ENCODE results near the gene SLC37A3.
"Not testable (repeated sequence)": the region's sequence is repeated elsewhere in the genome, so short reads cannot be mapped to it uniquely, and the experiment has no call there.

SLC37A3 gene

DNA sequence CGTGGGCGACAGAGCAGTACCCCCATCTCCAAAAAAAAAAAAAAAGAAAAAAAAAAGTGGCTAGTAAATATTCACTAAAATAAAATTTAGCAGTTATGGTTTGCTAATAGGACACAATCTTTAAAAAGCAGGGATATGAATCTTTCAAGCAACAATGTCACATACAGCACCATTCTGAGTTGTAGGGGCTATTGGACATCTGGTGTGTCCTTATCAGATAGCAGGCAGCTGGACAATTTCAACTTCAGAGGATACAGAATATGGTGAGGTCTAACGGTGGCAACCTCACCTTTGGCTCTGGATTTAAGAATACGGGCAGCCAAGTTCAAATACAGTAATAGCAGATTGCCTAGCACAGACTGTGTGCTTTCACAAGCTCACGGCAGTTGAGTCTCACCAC lies 51.1 kb downstream of the SLC37A3 start:
- H3K27ac Mint-ChIP-seq, result no peak overlapping the region
- peaks cover 16% of the 10 kb centered on the region for H3K4me1 Mint-ChIP-seq (ENCODE audit: low read depth)
- H3K4me3 Mint-ChIP-seq, result no peak overlapping the region
- H3K36me3 Mint-ChIP-seq (ENCODE audit: low read depth), result peaks cover 58% of the 10 kb centered on the region
- H3K9me3 Mint-ChIP-seq, result no peaks in the 10 kb centered on the region
- no peaks in the 10 kb centered on the region for H3K27me3 Mint-ChIP-seq (ENCODE audit: low read depth)

GRCh38 chr7:140345426-140345825 lies 52.9 kb downstream of the SLC37A3 start:
- H3K27ac Mint-ChIP-seq, result no peak overlapping the region
- H3K36me3 Mint-ChIP-seq (ENCODE audit: low read depth), result peaks cover 58% of the 10 kb centered on the region
- peaks cover 14% of the 10 kb centered on the region for H3K4me1 Mint-ChIP-seq (ENCODE audit: low read depth)
- H3K9me3 Mint-ChIP-seq, result no peaks in the 10 kb centered on the region
- H3K27me3 Mint-ChIP-seq (ENCODE audit: low read depth), result no peaks in the 10 kb centered on the region
- no peak overlapping the region for H3K4me3 Mint-ChIP-seq

- H3K36me3 Mint-ChIP-seq (ENCODE audit: low read depth), result peaks cover 40% of the 10 kb centered on the region
- H3K27ac Mint-ChIP-seq, result no peak overlapping the region
- peaks cover 3% of the 10 kb centered on the region for H3K4me1 Mint-ChIP-seq (ENCODE audit: low read depth)
- H3K4me3 Mint-ChIP-seq, result no peak overlapping the region
- H3K9me3 Mint-ChIP-seq, result no peaks in the 10 kb centered on the region
- no peaks in the 10 kb centered on the region for H3K27me3 Mint-ChIP-seq (ENCODE audit: low read depth)
Observed at GRCh38 chr7:140342727-140343514, 55.4 kb downstream of the SLC37A3 start.

GRCh38 chr7:140338959-140339358 lies 59.4 kb downstream of the SLC37A3 start:
- not testable (repeated sequence) for H3K9me3 Mint-ChIP-seq; H3K4me3 Mint-ChIP-seq; H3K27ac Mint-ChIP-seq; H3K27me3 Mint-ChIP-seq (ENCODE audit: low read depth); H3K4me1 Mint-ChIP-seq (ENCODE audit: low read depth)
- H3K36me3 Mint-ChIP-seq (ENCODE audit: low read depth), result peaks cover 46% of the 10 kb centered on the region

GRCh38 chr7:140334341-140335057 lies 63.8 kb downstream of the SLC37A3 start:
- Mint-ChIP-seq H3K4me3 (no peak overlapping the region), H3K9me3 (no peaks in the 10 kb centered on the region), H3K36me3 (ENCODE audit: low read depth) (peaks cover 20% of the 10 kb centered on the region), H3K27ac (no peak overlapping the region), H3K4me1 (ENCODE audit: low read depth) (peaks cover 2% of the 10 kb centered on the region), H3K27me3 (ENCODE audit: low read depth) (no peaks in the 10 kb centered on the region)

DNA sequence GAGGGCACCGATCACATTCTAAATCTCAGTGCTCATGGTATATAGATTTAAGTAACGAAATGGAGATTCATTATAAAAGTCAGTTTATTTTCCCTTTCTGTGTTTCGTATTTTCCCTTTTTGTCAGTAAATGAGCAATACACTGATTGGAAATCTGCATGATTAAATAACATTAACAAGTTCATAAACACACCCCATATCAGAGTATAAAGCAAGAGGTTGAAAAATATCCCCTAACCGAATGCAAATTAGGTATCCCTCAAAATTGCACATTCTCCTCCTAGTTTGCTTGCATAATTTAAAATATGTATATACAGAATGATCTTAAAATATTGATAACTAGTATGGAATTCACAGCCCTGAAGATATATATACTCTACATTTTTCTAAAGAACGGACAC lies 64.6 kb downstream of the SLC37A3 start:
- H3K36me3 Mint-ChIP-seq (ENCODE audit: low read depth), result peaks cover 20% of the 10 kb centered on the region
- no peaks in the 10 kb centered on the region for H3K27me3 Mint-ChIP-seq (ENCODE audit: low read depth)
- H3K4me1 Mint-ChIP-seq (ENCODE audit: low read depth), result peaks cover 2% of the 10 kb centered on the region
- H3K9me3 Mint-ChIP-seq, result no peaks in the 10 kb centered on the region
- no peak overlapping the region for H3K27ac Mint-ChIP-seq
- no peak overlapping the region for H3K4me3 Mint-ChIP-seq

GRCh38 chr7:140333223-140333622 lies 65.1 kb downstream of the SLC37A3 start:
- no peak overlapping the region for H3K27ac Mint-ChIP-seq

DNA sequence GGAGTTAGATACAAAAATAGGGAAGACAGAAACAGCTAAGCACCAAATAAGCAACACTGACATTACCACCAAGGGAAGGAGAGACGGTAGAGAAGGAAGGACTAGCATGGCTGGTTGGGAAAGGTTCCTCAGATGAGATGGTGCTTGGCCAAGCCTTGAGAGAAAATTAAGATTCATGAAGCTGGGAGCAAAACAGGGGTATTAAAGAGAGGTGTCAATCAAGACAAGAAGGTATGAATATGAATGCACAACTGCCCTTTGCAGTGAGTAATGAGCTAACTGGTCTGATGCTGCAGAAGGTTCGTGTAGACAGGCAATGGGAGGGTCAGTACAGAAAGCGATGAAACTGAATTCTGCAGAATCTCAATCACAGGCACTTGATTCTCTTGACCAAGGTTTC lies 67.7 kb downstream of the SLC37A3 start:
- Mint-ChIP-seq H3K27ac (no peak overlapping the region), H3K4me1 (ENCODE audit: low read depth) (no peaks in the 10 kb centered on the region), H3K4me3 (no peak overlapping the region), H3K9me3 (no peaks in the 10 kb centered on the region), H3K36me3 (ENCODE audit: low read depth) (peaks cover 20% of the 10 kb centered on the region), H3K27me3 (ENCODE audit: low read depth) (no peaks in the 10 kb centered on the region)

More at GRCh38 chr7:140333223-140333622, 65.1 kb downstream of the SLC37A3 start:
- H3K9me3 Mint-ChIP-seq, result no peaks in the 10 kb centered on the region
- H3K4me1 Mint-ChIP-seq (ENCODE audit: low read depth), result peaks cover 2% of the 10 kb centered on the region
- no peak overlapping the region for H3K4me3 Mint-ChIP-seq
- H3K27me3 Mint-ChIP-seq (ENCODE audit: low read depth), result no peaks in the 10 kb centered on the region
- H3K36me3 Mint-ChIP-seq (ENCODE audit: low read depth), result peaks cover 20% of the 10 kb centered on the region

DNA sequence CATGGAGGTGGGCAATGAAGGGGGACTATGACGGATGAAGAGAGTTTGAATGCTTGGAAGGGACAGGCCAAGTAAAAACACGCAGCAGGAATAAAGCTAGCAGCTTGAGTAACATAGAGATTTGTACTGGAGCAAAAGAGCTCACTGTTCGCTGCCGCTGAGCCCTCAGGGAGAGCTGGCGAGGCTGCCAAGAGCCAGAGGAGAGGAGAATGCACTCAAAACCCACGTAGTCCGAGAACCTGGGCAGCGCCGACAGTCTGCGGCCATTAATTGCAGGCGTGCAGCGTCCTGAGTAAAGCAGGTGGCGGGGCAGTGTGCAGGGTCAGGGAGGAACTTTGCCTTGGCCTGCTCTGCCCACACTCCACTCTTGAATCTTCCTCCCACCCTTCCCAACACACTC lies 68.2 kb downstream of the SLC37A3 start:
- H3K27ac Mint-ChIP-seq, result no peak overlapping the region
- H3K27me3 Mint-ChIP-seq (ENCODE audit: low read depth), result no peaks in the 10 kb centered on the region
- no peaks in the 10 kb centered on the region for H3K4me1 Mint-ChIP-seq (ENCODE audit: low read depth)
- H3K4me3 Mint-ChIP-seq, result no peak overlapping the region
- H3K9me3 Mint-ChIP-seq, result no peaks in the 10 kb centered on the region
- H3K36me3 Mint-ChIP-seq (ENCODE audit: low read depth), result peaks cover 18% of the 10 kb centered on the region

DNA sequence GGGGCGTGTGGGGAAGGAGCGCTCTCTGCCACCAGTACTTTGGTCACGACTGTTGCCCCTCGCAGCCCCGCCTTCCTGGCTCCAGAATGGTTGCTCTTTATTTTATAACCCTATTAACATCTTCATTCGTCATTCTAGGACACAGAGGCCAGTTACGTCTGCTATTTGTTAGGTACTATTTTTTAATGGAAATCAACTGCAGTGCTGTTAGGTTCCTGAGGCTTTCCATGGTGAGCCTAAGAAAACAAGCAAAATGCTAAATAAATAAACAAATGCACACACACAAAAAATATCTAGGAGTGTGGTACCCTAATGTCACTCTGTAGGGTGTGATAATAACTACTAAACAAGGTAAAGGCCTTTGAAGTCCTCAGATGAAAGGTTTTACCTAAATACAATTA lies 71.1 kb downstream of the SLC37A3 start:
- no peaks in the 10 kb centered on the region for H3K27me3 Mint-ChIP-seq (ENCODE audit: low read depth)
- H3K4me1 Mint-ChIP-seq (ENCODE audit: low read depth), result no peaks in the 10 kb centered on the region
- H3K27ac Mint-ChIP-seq, result no peak overlapping the region
- H3K4me3 Mint-ChIP-seq, result no peak overlapping the region
- H3K36me3 Mint-ChIP-seq (ENCODE audit: low read depth), result peaks cover 5% of the 10 kb centered on the region
- H3K9me3 Mint-ChIP-seq, result no peaks in the 10 kb centered on the region

- Mint-ChIP-seq H3K36me3 (ENCODE audit: low read depth) (peaks cover 2% of the 10 kb centered on the region), H3K27ac (no peak overlapping the region), H3K9me3 (no peaks in the 10 kb centered on the region), H3K4me1 (ENCODE audit: low read depth) (no peaks in the 10 kb centered on the region), H3K27me3 (ENCODE audit: low read depth) (no peaks in the 10 kb centered on the region), H3K4me3 (no peak overlapping the region)
Observed at GRCh38 chr7:140326116-140326928, 72.0 kb downstream of the SLC37A3 start.

- H3K4me3 Mint-ChIP-seq, result no peak overlapping the region
- H3K27me3 Mint-ChIP-seq (ENCODE audit: low read depth), result no peaks in the 10 kb centered on the region
- no peaks in the 10 kb centered on the region for H3K9me3 Mint-ChIP-seq
- no peaks in the 10 kb centered on the region for H3K4me1 Mint-ChIP-seq (ENCODE audit: low read depth)
- H3K36me3 Mint-ChIP-seq (ENCODE audit: low read depth), result no peaks in the 10 kb centered on the region
- no peak overlapping the region for H3K27ac Mint-ChIP-seq
Observed at GRCh38 chr7:140325600-140325999, 72.7 kb downstream of the SLC37A3 start.

GRCh38 chr7:140324714-140325113 lies 73.6 kb downstream of the SLC37A3 start:
- H3K4me1 Mint-ChIP-seq (ENCODE audit: low read depth), result no peaks in the 10 kb centered on the region
- H3K9me3 Mint-ChIP-seq, result no peaks in the 10 kb centered on the region
- H3K36me3 Mint-ChIP-seq (ENCODE audit: low read depth), result no peaks in the 10 kb centered on the region
- H3K4me3 Mint-ChIP-seq, result no peak overlapping the region
- no peak overlapping the region for H3K27ac Mint-ChIP-seq
- H3K27me3 Mint-ChIP-seq (ENCODE audit: low read depth), result no peaks in the 10 kb centered on the region

GRCh38 chr7:140322759-140323158 lies 75.6 kb downstream of the SLC37A3 start:
- Mint-ChIP-seq H3K4me1 (ENCODE audit: low read depth) (peaks cover 3% of the 10 kb centered on the region), H3K9me3 (no peaks in the 10 kb centered on the region), H3K27me3 (ENCODE audit: low read depth) (no peaks in the 10 kb centered on the region), H3K36me3 (ENCODE audit: low read depth) (peaks cover 15% of the 10 kb centered on the region), H3K27ac (no peak overlapping the region), H3K4me3 (no peak overlapping the region)

Measured in T-helper 1 cell treated with Interleukin-12 subunit alpha and Interleukin-12 subunit beta and Interleukin-4 antibody, amounts not matched to agents 30 μg/mL and 1 μg/mL, for 36 hours (primary cell).